GM12865 (cell line): ENCODE results near the gene SIGMAR1.

Experiments used
- DNase-seq: peaks from one replicate; pipeline ENCODE4 v3.0.0; 2010; ENCODE audit warnings: low read depth
- H3K4me3 ChIP-seq: 2 replicates; pipeline ENCODE4 v1.5.1; 2011; ENCODE audit warnings: mild to moderate bottlenecking, low read depth, low read length, control low read depth
- TF ChIP-seq, protein P1 (sequence below): IDR thresholded peaks from 2 replicates; pipeline ENCODE4 v1.5.1; 2011; ENCODE audit warnings: low read length, control low read depth, low read depth, inconsistent platforms; ENCODE audit not compliant: insufficient read depth; ENCODE audit errors: missing control alignments

SIGMAR1 gene

DNA sequence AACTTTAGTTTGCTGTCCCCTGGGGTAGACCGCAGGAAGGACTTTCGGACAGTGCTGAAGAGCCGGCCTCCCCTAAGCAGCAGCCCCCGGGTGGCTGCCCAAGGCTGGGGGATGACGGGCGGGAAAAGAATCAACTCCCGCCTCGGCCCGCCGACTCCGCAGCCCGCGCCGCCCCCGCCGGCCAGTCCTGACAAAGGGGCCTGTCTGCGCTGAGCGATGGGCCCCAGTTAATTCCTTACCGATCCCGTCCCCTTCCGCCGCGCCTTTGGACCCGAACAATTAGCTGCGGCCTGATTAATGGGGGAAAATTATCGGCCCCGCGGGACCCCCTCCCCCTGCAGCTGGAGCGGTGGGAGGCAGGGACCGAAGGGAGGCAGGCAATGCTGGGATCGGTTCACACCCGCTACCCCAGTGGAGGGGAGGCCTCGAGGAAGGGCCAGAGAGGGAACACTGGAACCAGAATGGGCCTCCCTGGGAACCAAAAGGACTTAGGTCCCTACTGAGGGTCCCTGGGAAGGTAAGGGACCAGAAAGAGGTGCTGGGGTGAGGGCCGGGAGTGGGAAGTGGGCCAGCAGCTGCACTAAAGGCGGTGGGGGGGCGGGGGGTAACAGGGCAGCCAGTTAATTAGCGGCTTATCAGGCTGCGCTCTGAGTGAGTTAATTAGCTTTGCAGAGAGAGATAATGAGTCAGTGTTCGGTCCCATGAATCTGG, 13.0 kb downstream of the SIGMAR1 start:
- TF ChIP-seq, protein P1, sequence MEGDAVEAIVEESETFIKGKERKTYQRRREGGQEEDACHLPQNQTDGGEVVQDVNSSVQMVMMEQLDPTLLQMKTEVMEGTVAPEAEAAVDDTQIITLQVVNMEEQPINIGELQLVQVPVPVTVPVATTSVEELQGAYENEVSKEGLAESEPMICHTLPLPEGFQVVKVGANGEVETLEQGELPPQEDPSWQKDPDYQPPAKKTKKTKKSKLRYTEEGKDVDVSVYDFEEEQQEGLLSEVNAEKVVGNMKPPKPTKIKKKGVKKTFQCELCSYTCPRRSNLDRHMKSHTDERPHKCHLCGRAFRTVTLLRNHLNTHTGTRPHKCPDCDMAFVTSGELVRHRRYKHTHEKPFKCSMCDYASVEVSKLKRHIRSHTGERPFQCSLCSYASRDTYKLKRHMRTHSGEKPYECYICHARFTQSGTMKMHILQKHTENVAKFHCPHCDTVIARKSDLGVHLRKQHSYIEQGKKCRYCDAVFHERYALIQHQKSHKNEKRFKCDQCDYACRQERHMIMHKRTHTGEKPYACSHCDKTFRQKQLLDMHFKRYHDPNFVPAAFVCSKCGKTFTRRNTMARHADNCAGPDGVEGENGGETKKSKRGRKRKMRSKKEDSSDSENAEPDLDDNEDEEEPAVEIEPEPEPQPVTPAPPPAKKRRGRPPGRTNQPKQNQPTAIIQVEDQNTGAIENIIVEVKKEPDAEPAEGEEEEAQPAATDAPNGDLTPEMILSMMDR = no peak
- no peak for DNase-seq
- no peak overlapping the region for H3K4me3 ChIP-seq

DNA sequence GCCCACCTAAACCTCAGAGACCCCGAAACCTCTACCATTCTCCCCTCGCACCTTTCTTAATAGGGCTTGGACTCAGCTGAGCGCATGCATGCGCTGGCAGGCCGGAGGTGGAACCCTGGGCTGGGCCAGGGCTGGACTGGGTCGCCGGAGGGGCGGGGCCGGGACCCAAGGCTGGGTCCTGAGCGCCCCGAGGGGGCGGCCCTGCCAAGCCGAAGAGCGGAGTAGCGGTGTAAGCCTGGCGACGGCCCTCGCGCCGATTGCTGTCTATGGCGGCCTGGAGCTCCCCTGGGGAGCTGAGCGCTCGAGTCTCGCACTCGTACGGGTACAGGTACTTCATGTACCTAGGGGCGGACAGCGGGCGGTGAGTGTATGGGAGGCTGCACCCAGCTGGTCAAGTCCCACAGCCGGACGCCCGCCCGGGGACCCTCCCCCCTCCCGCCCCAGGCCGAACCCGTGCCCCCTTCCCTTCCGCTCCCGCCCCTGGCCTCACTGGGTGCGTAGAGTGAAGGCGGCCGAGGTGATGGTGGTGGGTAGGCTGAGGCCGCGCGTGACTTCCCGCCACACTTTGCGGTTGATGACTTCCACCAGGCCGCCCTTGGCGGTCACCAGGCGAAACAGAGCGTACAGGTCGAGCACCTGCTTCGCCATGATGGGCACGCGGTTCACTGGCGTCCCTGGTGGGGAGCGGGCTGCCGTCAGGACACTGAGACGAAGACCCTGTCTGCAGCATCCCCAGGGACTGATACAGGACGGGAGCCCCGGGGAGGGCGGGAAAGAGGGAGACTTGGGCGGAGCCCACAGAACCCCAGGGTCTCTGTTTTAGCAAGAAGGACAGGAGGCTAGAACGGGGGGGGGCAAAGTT, 14.0 kb downstream of the SIGMAR1 start:
- TF ChIP-seq, protein P1 = no peak
- no peak overlapping the region for H3K4me3 ChIP-seq
- DNase-seq = no peak

DNA sequence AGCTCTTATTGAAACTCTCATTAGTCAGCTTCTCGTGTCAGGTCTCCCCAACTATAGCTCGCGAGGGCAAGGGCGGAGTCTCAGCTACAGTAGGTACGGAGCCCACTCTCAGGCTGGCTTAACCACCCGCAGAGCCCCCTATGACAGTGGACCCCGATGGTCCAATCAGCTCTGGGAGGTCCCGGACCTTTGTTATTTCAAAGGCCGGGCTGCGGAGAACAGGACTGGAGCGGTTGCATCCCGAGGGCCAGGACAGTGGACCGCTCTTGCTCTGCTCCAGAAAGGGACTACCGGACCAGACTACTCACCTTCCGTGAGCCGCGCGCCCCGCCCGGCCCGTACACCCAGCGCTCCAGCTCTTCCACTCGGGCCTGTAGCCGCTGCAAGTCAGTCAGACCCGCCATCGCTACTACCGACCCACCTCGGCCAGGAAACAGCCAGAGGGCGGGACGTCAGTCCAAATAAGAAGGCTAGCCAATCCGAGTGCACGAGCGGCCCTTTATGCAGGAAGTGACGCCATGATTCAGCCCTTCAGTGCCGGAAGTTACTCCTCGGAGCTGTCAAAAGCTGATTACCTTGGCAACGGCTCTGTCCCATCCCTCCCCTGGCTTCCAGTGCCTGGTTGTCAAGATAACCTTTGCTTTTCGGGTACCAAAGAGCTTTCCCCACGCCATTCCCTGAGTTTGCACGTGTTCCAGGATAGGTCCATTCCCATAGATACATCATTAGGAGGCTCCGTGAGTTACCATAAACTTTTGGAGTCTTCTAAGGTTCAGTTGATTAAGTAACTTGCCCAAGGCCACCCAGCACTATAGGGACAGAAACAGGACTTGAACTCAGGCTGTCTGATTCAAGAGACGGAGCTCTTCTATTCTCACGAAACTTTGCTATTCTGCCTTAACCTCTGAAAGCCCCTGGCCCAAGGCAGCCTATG, 17.3 kb downstream of the SIGMAR1 start, which contains the start of gene DCTN3:
Gene DCTN3, minus strand, starts transcription at position 435 of the 934 bp plus-strand sequence. Its CDS starts 31 bp downstream, at position 404.
- TF ChIP-seq, protein P1 = no peak
- H3K4me3 ChIP-seq = peak within 1 kb of the TSS; percentile 86
- DNase-seq = peak; percentile 96

DNA sequence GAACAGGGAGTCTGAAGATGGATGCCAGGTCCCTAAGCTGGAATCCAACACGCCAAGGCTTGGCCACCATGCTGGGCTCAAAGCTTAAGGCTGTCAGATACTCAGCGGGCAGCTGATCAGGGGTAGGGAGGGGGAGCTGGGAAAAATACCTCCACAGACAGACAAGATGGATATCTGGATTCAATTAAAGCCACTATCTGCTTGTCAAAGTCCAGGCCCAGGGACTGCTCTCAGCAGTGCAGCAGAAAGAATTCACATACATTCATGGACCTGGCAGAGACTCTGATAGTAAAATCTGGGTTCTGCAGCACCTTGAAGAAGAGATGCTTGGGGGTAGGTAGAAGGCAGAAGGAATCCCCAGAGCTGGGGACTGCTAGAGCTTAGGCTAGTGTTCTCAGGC, 22.5 kb downstream of the SIGMAR1 start:
- no peak for DNase-seq
- TF ChIP-seq, protein P1 = no peak
- no peak overlapping the region for H3K4me3 ChIP-seq

DNA sequence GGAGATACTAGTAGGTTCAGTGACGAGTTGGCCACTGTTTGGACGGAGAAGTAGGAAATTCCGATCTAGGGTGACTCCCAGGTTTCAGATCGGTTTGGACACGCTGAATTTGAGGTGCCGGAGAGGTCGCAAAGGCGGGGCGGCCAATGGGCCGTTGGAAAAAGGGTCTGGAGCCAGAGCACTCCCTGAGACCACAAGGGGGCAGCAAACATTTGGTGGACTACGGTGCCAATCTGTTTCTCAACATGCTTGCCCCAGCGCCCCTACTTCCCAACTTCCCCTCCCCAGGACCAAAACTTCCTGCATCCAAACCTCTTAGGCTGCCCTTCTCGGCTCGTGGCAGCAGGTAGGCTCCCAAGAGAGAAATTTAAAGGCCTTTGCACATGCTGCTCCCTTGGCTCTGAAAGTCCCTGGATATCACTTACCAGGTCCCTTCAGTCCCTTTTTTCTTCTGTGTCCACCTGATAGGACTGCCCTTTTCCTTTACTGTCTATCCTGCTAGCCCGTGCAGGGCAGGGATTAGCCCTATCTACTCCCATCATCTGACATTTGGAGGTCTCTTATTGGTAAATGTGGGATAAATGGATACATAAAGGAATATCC, 24.7 kb downstream of the SIGMAR1 start:
- TF ChIP-seq, protein P1 = peak; percentile 77
- peak; percentile 79 for DNase-seq
- H3K4me3 ChIP-seq = peak overlapping the region; percentile 99
